Stimulated activated CD8-positive, alpha-beta memory T cell treated with anti-CD3 and anti-CD28 coated beads, Interleukin-12 subunit alpha, Interleukin-12 subunit beta, amount 100 ng/mL, for 1 hour (primary cell): ENCODE data around the gene NEDD4L.
"Not testable (repeated sequence)": the region's sequence is repeated elsewhere in the genome, so short reads cannot be mapped to it uniquely, and the experiment has no call there.

ENCODE experiments used
- DNase-seq: peaks from one replicate; pipeline ENCODE4 v3.0.0-alpha.2; 2020; ENCODE audit warnings: low read depth

Gene NEDD4L

DNA sequence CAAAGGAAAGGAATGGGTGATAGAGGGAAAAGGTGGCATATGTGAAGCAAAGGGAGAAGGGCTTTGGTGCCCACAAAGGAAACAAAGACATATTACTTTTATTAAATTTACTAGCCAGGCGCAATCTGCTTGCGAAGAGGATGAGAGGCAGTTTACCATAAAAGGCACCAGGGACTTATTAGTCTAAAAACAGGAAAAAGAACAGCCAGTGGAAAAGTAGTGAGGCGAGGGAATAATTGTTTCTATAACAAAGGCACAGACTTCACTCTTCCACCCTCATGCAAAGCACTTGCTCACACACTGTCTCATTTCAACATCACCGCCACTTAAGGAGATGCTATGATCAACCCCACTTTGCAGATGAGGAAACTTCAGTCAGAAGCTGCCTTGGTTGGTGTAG, 374.3 kb downstream of the NEDD4L start:
- no peak for DNase-seq

DNA sequence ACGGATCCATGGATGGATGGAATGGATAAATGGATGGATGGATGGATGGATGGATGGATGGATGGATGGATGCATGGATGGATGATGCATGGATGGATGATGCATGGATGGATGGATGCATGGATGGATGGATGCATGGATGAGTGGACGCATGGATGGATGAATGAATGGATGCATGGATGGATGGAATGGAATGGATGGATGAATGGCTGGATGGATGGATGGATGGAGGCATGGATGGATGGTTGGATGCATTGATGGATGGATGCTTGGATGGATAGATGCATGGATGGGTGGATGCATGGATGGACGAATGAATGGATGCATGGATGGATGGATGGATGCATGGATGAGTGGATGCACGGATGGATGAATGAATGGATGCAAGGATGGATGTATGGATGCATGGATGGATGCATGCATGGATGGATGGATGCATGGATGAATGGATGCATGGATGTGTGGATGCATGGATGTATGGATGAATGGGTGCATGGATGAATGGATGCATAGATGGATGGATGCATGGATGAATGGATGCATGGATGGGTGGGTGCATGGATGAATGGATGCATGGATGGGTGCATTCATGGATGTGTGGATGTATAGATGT, 375.7 kb downstream of the NEDD4L start:
- no peak for DNase-seq

DNA sequence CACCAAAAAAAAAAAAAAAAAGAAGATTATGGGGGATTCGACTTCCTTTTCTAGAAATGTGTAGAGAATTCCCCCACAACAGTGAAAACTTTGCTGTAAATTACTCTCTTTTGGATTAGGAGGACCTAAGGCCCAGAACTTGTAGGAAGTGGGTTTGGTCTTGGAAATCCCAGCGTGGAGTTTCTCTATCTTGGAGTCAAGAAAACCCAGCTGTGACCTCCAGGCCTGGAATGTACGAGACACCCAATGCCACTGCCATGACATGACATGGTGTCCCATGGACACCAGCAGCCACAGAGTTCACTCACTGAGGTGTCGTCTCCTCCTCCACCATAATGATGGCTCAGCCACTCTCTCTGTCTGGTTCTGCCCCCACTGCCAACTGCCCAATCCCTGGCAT, 382.6 kb downstream of the NEDD4L start:
- no peak for DNase-seq

DNA sequence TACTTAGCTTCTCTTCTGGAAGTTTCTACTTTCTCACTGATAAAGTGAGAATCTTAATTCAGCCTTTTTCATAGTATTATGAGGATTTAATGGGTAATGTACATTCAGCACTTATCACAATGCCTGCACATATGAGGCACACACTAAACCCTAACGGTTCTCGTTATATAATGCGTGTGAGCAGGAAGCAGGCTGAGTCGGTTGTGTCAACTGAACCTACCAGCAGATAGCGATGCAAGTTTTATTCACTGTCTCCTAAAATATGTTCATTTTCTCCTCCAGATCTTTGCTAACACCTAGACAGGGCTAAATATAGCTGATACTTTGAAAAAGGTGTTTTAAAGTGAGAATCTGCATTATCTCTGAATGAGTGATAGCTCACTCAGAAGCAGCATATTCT, 383.3 kb downstream of the NEDD4L start:
- no peak for DNase-seq

DNA sequence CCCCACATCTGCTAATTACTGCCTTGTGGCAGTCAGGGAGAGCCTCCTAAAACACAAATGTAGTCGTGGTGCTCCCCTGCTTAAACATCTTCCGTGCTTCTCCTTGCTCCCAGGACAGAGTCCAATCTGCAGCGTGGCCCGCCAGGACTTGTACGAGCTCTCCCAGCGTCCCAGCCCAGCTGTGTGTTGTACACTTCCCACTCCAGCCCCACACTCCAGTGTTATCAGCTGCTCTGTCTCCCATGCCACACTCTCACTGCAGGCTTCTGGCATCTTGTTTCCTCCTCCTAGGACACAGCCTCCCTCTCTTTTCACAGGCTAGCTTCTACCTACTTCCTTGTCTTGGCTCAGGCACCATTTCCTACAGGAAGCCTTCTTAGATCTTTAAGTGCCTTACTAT, 385.4 kb downstream of the NEDD4L start:
- DNase-seq, result no peak

DNA sequence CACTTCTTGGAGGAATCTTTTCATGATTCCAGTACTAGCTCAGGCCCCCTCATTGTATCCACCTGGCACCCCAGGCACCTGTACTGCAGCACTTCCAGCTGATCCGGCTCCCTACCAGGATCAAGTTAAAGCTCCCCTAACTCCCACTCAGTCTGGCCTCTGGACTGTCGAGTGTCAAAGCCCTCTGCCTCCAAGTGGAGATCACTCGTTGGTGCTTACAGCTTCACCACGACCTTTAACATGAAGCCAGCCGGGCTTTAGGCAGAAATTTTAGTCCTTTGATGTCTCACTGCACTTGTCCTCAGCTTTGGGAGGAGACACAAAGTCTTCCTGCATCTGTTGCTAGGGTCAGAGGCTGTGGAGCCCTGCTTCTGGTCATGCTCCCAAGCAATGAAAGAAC, 387.2 kb downstream of the NEDD4L start:
- no peak for DNase-seq

DNA sequence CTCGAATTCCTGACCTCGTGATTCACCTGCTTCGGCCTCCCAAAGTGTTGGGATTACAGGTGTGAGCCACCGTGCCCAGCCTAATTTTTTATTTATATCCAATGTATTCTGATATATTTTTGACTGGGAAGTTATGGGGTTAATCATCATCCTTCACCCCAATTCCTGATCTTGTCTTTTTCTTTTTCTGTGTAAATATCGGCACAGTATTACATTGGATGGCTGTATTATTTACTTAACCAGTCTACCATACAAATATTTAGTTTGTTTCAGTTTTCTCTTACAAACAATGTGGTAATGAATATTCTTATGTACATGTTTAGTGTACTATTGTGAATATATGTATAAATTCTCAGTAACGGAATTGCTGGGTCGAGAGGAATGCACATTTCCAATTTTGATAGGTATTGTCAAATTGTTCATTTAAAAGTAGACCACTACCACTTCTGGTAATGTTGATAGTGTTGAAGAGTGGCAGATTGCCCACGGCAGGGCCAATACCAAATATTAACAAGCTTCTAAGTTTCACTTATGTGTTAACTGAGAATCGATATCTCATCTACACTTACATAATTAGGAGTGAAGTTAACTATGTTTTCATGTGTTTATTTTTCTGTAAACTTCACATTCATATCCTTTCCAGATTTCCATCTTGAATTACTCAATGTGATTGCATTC, 388.2 kb downstream of the NEDD4L start:
- DNase-seq, result no peak

DNA sequence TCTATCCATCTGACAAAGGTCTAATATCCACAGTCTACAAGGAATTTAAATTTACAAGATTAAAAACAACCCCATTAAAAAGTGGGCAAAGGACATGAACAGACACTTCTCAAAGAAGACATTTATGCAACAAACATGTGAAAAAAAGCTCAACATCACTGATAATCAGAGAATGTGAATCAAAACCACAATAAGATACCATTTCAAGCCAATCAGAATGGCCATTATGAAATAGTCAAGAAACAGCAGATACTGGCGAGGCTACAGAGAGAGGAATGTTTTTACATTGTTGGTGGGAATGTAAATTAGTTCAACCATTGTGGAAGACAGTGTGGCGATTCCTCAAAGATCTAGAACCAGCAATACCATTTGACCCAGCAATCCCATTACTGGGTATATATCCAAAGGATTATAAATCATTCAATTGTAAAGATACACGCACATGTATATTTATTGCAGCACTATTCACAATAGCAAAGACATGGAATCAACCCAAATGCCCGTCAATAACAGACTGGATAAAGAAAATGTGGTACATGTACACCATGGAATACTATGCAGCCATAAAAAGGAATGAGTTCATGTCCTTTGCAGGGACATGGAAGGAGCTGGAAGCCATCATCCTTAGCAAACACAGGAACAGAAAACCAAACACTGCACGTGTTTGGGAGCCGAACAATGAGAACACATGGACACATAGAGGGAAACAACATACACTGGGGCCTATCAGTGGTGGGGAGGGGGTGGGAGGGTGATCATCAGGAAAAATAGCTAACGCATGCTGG, 391.4 kb downstream of the NEDD4L start:
- DNase-seq, result not testable (repeated sequence)

DNA sequence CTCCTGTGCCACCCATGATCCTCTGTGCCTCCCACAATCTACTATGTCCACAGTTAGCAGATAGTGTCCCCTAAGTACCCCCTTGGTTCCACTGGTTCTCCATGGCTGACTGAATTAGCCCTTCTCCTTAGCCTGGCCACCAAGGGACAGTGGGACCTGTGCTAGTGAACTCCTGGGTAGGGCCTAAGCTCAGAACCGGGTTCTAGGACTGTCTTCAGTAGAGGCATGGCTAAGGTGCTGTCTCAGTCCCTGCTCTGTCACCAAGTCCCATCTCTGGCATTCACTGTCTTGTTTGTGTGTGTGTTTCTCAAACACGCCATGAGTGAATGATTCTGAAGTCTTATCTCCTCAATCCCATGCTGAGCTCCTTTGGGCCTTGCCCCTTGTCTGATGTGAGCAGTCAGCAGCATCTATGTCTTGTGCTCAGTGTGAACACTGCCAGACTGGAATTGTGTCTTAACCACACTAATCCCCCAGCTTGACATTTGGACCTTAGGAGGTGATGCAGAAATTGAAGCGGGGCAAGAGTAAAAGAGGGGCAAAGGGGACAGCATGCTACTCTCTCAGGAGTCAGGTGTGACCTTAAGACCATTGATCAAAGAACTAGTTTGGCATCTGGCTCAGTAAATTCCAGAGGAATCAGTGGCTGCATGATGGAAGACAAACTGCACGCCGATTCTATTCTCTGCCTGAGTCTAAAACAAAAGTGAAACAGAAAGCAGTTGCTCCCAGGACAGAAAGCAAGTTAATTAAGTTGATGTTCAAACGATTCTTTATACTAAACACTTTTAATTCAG, 394.3 kb downstream of the NEDD4L start:
- DNase-seq, result no peak

DNA sequence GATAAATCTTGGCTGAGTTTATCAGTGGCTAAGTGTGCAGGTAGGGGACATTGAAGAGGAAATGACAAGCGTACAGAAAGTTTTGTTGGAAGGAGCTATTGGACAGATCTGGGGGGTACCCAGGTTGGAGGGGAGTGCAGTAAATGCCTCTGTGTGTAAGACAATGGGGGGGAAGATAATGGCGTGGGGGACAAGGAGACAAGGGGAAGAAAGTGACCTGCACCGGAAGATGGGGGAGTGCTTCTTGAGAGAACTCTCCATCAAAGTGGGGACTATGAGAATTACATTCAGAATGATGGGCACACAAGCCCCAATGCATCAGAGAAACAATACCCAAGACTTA, 394.9 kb downstream of the NEDD4L start:
- no peak for DNase-seq

DNA sequence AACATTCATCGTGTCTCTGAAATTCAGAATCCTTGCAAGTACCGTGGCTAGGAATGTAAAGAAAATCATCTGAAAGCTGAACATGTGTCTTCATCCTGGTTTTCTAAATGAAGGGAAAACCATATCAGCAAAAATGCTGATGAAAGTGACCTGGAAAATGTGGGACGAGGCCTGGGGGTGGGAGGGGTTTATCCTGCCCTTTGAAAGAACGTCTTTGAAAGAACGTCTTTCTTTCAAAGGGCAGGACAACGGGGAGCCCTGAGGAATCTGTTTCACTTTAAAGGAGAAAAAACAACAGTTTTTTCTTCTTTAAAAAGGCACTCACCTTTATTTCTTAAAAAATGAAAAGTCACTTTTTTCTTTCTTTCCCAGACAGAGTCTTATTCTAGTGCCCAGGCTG, 399.6 kb downstream of the NEDD4L start:
- DNase-seq, result no peak

DNA sequence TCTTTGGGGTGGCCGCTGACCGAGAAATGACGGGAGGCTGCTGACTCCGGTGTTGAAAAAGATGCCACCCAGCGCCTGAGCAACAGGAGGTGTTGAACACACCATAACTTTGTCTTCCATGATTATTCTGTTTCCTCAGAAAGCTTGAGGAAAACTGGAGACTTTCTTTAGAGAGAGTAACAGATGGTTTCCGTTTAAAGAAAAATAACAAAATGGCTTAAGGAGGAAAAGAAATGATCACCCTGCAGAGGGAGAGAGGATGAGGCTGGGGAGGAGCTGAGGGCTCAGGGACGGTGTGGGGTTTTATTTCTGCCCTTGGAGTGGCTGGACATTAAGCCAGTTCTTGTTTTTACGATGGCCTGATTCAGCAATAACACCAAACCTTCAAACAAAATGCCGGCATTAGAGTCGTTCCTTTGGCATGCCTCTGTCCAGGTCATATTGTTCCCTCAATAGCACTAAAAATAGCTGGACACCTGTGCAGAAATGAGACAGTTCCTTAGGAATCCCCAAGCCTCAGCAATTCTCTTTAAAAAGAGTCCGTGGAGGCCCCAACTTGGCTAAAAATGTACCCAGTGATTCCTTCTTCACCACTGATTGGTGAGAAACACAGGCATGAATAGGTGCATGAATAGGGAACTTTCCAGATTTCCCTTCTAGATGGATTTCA, 402.5 kb downstream of the NEDD4L start:
- no peak for DNase-seq

DNA sequence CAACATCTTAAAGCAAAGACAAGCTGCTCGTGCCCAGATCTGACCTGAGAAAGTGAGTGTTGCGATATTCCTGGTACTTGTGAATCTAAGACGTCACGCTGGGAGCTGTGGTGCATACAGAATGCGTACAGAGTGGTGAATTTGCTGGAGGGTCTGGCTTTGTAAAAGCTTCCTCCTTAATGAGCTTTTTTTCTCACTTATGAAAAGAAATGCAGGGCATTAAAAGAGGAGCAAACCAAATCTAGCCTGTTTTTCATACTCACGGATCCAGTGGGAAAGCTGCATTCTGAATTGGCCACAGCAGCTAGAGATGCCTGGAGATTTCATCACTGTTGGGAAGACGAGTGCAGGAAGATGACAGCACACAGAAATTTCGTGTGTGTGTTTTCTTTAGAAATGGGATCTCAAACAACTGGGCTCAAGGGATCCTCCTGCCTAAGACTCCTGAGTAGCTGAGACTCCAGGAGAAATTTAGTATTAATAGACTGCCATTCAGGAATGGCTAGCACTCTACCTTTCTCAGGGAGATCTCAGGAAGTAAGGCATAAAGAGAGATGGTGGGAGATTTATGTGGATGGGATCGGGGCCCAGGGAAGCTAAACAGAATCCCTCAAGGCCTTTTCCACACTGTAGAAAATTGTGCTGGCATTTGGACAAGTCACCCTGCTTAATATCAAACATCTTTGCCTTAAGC, 403.5 kb downstream of the NEDD4L start:
- no peak for DNase-seq

DNA sequence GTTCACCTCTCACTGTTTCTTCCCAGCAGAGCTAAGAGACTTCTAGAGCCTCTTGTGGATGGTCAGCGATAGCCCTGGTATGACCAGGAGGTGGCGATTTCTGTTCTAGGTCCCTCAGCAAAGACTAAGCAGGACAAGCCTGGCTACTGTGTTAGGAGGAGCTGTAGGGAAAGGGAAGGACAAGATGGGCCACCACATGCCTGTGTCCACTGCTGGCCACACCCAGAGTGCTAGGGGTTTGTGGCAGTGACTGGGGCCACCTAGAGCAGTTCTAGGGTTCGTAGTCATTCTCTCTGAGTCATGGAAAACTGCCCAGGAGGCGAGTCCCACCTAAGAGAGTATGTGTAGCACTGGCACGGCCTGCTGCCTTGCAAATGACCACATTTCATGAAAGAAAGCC, 405.4 kb downstream of the NEDD4L start:
- no peak for DNase-seq
